ENCODE data around the gene FCHSD2.

FCHSD2 gene

DNA sequence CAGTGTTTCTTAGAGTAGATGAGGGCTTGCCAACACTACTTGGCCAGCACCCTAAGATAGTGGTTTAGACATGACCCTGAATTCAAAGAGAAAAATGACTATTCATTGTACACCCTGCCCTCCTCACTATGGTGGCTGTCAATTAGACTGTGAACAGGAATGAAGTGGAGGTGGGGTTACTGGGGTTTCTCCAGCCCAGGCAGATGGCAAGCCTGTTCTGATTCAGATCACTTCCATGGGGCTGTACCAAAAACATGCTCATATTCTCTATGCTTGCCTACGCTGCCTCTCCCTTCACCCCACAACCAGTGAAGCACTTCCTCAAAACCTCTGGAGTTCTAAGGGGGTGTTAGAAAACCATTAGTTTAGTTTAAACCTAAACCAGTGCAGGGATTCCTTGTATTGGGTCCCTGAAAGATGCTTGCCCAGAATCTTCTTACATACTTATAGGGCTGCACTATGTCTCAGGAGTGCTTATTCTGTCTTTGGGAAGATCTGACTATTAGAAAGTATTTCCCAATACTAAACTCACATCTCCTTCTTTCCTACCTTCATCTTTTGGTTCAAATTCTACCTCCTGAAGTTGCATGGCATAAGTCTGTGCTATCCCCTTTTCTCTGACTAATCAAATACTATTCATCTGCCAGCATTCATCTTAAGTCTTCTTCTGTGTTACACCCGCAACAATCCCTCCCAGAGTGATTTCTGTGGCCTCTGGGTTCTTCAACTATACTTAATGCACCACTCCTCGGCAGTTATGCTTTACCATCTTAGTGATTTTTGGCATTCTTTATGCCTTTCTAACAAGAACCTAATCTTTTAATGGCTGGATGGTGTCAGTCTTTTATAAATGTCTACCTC, 256.1 kb downstream of the FCHSD2 start:
- ChIA-PET CTCF (no interaction called here), POLR2A (no interaction called here)
- TF ChIP-seq ARNT (IDR thresholded peaks at IDR 0.05) (no peak), FOXM1 (IDR thresholded peaks at IDR 0.05; ENCODE audit: borderline replicate concordance) (no peak), CTBP1 (IDR thresholded peaks at IDR 0.05; ENCODE audit: borderline replicate concordance) (no peak)
- TF ChIP-seq, protein P1, sequence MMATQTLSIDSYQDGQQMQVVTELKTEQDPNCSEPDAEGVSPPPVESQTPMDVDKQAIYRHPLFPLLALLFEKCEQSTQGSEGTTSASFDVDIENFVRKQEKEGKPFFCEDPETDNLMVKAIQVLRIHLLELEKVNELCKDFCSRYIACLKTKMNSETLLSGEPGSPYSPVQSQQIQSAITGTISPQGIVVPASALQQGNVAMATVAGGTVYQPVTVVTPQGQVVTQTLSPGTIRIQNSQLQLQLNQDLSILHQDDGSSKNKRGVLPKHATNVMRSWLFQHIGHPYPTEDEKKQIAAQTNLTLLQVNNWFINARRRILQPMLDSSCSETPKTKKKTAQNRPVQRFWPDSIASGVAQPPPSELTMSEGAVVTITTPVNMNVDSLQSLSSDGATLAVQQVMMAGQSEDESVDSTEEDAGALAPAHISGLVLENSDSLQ (IDR thresholded peaks at IDR 0.05): no peak
- DNase-seq (ENCODE audit: extremely low spot score): no peak

DNA sequence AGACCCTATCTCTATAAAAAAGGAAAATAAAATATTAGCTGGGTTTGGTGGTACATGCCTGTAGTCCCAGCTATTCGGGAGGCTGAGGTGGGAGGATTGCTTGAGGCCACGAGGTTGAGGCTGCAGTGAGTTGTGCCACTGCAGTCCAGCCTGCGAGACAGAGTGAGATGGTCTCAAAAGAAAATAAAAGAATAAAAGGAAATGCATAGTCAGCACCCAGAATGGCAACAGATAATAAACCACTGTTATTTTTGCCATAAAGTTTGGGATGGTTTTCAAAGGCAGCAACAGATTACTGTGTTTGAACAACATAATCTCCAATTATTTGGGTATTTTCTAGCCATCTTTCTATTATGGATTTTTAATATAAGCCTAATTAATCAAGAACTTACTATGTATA, 266.0 kb downstream of the FCHSD2 start:
- DNase-seq (ENCODE audit: extremely low spot score): no peak
- ChIA-PET CTCF (no interaction called here), POLR2A (no interaction called here)
- TF ChIP-seq FOXA1 (IDR thresholded peaks at IDR 0.05) (no peak), TARDBP (IDR thresholded peaks at IDR 0.05) (no peak), HDGF (IDR thresholded peaks at IDR 0.05; ENCODE audit: borderline replicate concordance) (no peak), ZNF384 (IDR thresholded peaks at IDR 0.05) (no peak), L3MBTL2 (conservative IDR thresholded peaks at IDR 0.05) (no peak), ARNT (IDR thresholded peaks at IDR 0.05) (no peak)

DNA sequence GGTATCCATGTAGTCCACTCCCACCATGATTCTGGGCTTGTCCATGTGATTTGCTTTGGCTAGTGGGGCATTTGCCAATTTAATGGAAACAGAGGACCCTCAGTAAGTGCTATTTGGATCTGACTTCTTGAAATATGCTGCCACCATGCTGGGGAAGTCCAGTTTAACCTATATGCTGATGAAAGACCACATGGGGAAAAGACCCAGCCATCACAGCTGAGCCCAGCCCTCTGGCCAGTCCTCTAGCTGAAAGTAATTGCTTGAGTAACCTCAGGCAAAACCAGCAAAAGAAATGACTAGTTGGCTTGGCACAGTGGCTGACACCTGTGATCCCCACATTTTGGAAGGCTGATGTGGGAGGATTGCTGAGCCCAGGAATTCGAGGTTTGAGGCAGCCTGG, 266.4 kb downstream of the FCHSD2 start:
- POLR2A ChIA-PET: no interaction called here
- CTCF ChIA-PET: no interaction called here
- no peak for DNase-seq (ENCODE audit: extremely low spot score)
- TF ChIP-seq SP1 (IDR thresholded peaks at IDR 0.05): no peak
- TF ChIP-seq NFRKB (IDR thresholded peaks at IDR 0.05): no peak
- TF ChIP-seq FOXK2 (IDR thresholded peaks at IDR 0.05): no peak
- TF ChIP-seq, protein P1 (IDR thresholded peaks at IDR 0.05): no peak
- no peak for TF ChIP-seq TARDBP (IDR thresholded peaks at IDR 0.05)
- TF ChIP-seq CTBP1 (IDR thresholded peaks at IDR 0.05; ENCODE audit: borderline replicate concordance): no peak
- no peak for TF ChIP-seq FOXM1 (IDR thresholded peaks at IDR 0.05; ENCODE audit: borderline replicate concordance)

DNA sequence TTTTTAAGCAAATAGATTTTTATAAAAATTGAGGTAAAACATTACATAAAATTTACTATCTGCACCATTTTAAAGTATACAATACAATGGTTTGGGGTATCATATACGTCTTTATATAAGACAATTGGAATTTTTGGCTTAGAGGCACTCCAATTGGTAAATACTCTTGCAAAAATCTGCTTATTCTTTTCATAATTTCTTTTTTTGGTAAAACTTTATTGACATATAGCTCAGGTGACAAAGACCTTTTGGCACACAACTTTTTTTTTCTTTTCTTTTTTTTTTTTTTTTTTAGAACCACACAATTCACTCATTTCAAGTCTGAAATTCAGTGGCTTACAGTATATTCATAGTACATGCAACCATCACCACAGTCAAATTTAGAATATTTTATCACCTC, 270.1 kb downstream of the FCHSD2 start:
- TF ChIP-seq TARDBP (IDR thresholded peaks at IDR 0.05) (no peak), NFRKB (IDR thresholded peaks at IDR 0.05) (no peak), ZNF384 (IDR thresholded peaks at IDR 0.05) (no peak), BHLHE40 (IDR thresholded peaks at IDR 0.05; ENCODE audit: borderline replicate concordance) (no peak), FOXK2 (IDR thresholded peaks at IDR 0.05) (no peak)
- ChIA-PET CTCF (no interaction called here), POLR2A (no interaction called here)
- DNase-seq (ENCODE audit: extremely low spot score): no peak

DNA sequence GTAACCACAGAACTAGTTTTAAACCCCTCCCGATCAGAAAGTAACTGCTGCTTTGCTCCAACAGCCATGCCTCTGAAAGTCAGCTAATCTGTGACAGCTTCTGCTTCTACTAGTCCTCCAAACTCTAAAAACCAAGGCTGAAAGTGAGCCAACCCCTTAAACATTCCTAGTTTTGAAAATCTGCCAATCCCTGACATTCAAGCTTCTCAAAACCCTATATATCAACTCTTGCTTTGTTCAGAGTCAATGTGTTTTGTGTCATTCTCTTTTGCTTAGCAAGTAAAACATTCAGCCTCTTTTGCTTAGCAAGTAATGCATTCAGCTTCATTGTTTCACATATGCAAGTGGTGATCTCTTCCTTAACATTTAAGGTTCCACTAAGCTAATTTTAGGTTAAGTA, 271.0 kb downstream of the FCHSD2 start:
- DNase-seq (ENCODE audit: extremely low spot score): no peak
- TF ChIP-seq SP1 (IDR thresholded peaks at IDR 0.05): no peak
- no peak for TF ChIP-seq HDGF (IDR thresholded peaks at IDR 0.05; ENCODE audit: borderline replicate concordance)
- TF ChIP-seq FOXM1 (IDR thresholded peaks at IDR 0.05; ENCODE audit: borderline replicate concordance): no peak
- TF ChIP-seq BHLHE40 (IDR thresholded peaks at IDR 0.05; ENCODE audit: borderline replicate concordance): no peak
- no peak for TF ChIP-seq ELF4 (IDR thresholded peaks at IDR 0.05)
- TF ChIP-seq NFRKB (IDR thresholded peaks at IDR 0.05): no peak
- TF ChIP-seq TARDBP (IDR thresholded peaks at IDR 0.05): no peak
- no peak for TF ChIP-seq L3MBTL2 (conservative IDR thresholded peaks at IDR 0.05)
- no peak for TF ChIP-seq SUZ12 (IDR thresholded peaks at IDR 0.05)
- no peak for TF ChIP-seq FOXK2 (IDR thresholded peaks at IDR 0.05)
- no peak for TF ChIP-seq CTBP1 (IDR thresholded peaks at IDR 0.05; ENCODE audit: borderline replicate concordance)
- no peak for TF ChIP-seq ZNF384 (IDR thresholded peaks at IDR 0.05)
- no peak for TF ChIP-seq ARNT (IDR thresholded peaks at IDR 0.05)
- TF ChIP-seq, protein P1 (IDR thresholded peaks at IDR 0.05): no peak
- TF ChIP-seq FOXA1 (IDR thresholded peaks at IDR 0.05): no peak
- TF ChIP-seq LEF1 (IDR thresholded peaks at IDR 0.05; ENCODE audit: borderline replicate concordance): no peak
- ChIA-PET POLR2A (no interaction called here), CTCF (no interaction called here)

DNA sequence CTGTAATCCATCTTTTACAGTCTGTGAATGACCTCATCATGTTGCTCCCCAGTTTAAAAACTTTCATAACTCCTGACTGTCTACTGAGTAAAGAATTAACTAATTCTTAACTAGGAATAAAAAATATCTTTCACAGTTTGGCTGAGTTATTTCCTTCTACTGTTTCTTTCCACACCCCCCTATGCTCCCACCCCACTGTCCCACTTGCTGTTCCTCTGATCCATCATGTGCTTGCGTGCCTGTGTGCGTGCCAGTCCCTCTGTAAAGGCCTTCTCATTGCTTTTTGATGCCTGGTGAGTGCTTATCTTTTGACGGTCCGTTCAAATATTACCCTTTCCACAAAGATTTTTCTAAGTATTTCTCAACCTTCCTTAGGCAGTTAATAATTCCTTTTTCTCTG, 272.3 kb downstream of the FCHSD2 start:
- ChIA-PET CTCF (no interaction called here), POLR2A (no interaction called here)
- DNase-seq (ENCODE audit: extremely low spot score): no peak
- no peak for TF ChIP-seq FOXK2 (IDR thresholded peaks at IDR 0.05)
- TF ChIP-seq FOXM1 (IDR thresholded peaks at IDR 0.05; ENCODE audit: borderline replicate concordance): no peak
- no peak for TF ChIP-seq FOXA1 (IDR thresholded peaks at IDR 0.05)
- no peak for TF ChIP-seq ARNT (IDR thresholded peaks at IDR 0.05)
- TF ChIP-seq HDGF (IDR thresholded peaks at IDR 0.05; ENCODE audit: borderline replicate concordance): no peak
- TF ChIP-seq ELF4 (IDR thresholded peaks at IDR 0.05): no peak
- no peak for TF ChIP-seq BHLHE40 (IDR thresholded peaks at IDR 0.05; ENCODE audit: borderline replicate concordance)
- no peak for TF ChIP-seq L3MBTL2 (conservative IDR thresholded peaks at IDR 0.05)
- TF ChIP-seq TARDBP (IDR thresholded peaks at IDR 0.05): no peak
- no peak for TF ChIP-seq SUZ12 (IDR thresholded peaks at IDR 0.05)
- TF ChIP-seq LEF1 (IDR thresholded peaks at IDR 0.05; ENCODE audit: borderline replicate concordance): no peak

DNA sequence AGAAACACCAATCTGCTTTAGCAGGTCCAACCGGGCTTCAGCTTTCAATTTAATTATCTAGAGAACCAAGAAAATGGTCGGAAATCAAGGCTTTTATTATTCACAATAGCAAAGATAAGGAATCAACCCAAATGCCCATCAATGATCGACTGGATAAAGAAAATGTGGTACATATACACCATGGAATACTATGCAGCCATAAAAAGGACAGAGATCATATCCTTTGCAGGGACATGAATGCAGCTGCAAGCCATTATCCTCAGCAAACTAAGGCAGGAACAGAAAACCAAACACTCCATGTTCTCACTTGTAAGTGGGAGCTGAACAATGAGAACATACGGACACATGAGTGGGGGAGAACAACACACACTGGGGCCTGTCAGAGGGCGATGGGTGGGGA, 274.1 kb downstream of the FCHSD2 start:
- no peak for TF ChIP-seq ZNF384 (IDR thresholded peaks at IDR 0.05)
- no peak for TF ChIP-seq BHLHE40 (IDR thresholded peaks at IDR 0.05; ENCODE audit: borderline replicate concordance)
- no peak for TF ChIP-seq NFRKB (IDR thresholded peaks at IDR 0.05)
- TF ChIP-seq, protein P1 (IDR thresholded peaks at IDR 0.05): no peak
- ChIA-PET CTCF (no interaction called here), POLR2A (no interaction called here)
- DNase-seq (ENCODE audit: extremely low spot score): no peak
